ENCODE results near the gene KIAA1755. TPM values are rescaled to one million over a fixed set of nuclear protein-coding genes. Genes with fewer than 3 reads are reported as not detected.

Gene KIAA1755
- polyA plus RNA-seq, 1 of the 3 experiments (the other 2 are of a cell fraction): 0.54 TPM

DNA sequence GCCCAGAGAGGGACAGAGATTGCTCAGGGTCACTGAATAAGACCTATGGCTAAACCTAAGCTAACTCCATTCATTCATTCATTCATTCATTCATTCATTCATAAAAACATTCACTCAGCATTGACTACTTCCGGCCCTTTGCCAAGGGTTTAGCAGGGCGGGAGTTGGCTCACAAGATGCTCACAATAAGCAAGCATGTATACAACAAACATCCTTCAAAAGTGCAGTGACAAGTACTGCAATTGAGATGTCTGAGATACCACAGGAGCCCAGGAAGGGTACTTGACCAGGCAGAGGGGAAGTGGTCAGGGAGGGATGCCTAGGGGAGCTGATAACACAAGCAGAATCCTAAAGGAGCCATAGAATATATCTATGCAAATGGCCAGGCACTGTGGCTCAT lies 18.2 kb upstream of the KIAA1755 start:
- Histone ChIP-seq H2AFZ (ENCODE audit: low read depth) (no peak overlapping the region), H3K9me2 (no peaks in the 10 kb centered on the region), H3K79me2 (ENCODE audit: insufficient read depth) (no peaks in the 10 kb centered on the region), H3F3A (replicated peaks; ENCODE audit: insufficient read depth) (peaks cover 29% of the 10 kb centered on the region), H3K27ac (ENCODE audit: low read depth in 2 of 2, low read length in 1 of 2) (no peak overlapping the region), H3K4me3 (ENCODE audit: low read depth in 2 of 2, low read length in 1 of 2) (no peak overlapping the region), H4K20me1 (ENCODE audit: insufficient read depth) (no peaks in the 10 kb centered on the region), H3K36me3 (replicated peaks in 1 of 2; ENCODE audit: control insufficient read depth in 1 of 2, insufficient read depth in 2 of 2, low read length in 1 of 2) (no peaks in the 10 kb centered on the region), H3K9me3 (no peaks in the 10 kb centered on the region), H3K4me2 (no peak overlapping the region), H3K9ac (no peak overlapping the region), H3K4me1 (ENCODE audit: control insufficient read depth in 1 of 2, insufficient read depth in 2 of 2, low read depth in 1 of 2, low read length in 1 of 2) (peaks cover 0 to 2% of the 10 kb centered on the region in 2 experiments; a peak in 1 of 4 replicates), H3K27me3 (ENCODE audit: insufficient read depth) (no peaks in the 10 kb centered on the region)
- ChIA-PET CTCF (no interaction called here), POLR2A (no interaction called here)
- TF ChIP-seq USF2 (IDR thresholded peaks at IDR 0.05; ENCODE audit: borderline replicate concordance, low read depth, low read length) (no peak), MXI1 (IDR thresholded peaks at IDR 0.05; ENCODE audit: low read depth, low read length) (no peak), NRF1 (IDR thresholded peaks at IDR 0.05; ENCODE audit: low read depth, low read length) (no peak), MAX (IDR thresholded peaks at IDR 0.05; ENCODE audit: low read depth) (no peak), GABPA (IDR thresholded peaks at IDR 0.05; ENCODE audit: low read depth) (no peak), TAF1 (IDR thresholded peaks at IDR 0.05; ENCODE audit: borderline replicate concordance, low read depth, low read length) (no peak), MEF2A (IDR thresholded peaks at IDR 0.05; ENCODE audit: borderline replicate concordance, low read depth) (no peak), EP300 (IDR thresholded peaks at IDR 0.05; ENCODE audit: borderline replicate concordance in 1 of 2, low read depth in 1 of 2, low read length in 1 of 2) (no peak), PBX3 (IDR thresholded peaks at IDR 0.05) (no peak), FOXJ3 (CRISPR knock-in tag; IDR thresholded peaks at IDR 0.05) (no peak), RAD21 (IDR thresholded peaks at IDR 0.05; ENCODE audit: low read length) (no peak), ELF1 (IDR thresholded peaks at IDR 0.05) (no peak), FOXM1 (IDR thresholded peaks at IDR 0.05; ENCODE audit: low read depth) (no peak), JUND (IDR thresholded peaks at IDR 0.05) (no peak), GATA2 (CRISPR knock-in tag; IDR thresholded peaks at IDR 0.05) (no peak)
- WGBS (ENCODE audit: low lambda C conversion rate): 93% methylated on average over 2 of the region's 2 CpGs
- DNase-seq: no peak

DNA sequence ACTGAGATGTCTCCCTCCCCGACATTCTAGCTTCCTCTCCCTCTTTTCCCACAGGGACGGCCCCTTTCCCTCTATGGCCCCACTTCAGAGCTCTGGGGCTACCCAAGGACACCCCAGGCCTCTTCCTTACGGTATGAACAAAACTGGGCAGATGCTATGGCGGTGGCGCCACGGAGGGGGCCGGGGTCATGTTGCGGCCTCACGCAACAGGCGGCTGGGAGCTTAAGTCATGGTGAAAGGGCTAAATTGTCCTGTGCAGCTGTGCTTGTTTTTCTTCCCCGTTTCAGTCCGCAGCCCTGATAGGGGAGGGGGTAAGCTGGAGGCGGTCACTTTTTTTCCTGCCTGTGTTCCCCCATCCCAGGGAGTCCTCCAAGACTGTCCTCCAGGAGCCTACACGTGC lies 17.6 kb upstream of the KIAA1755 start:
- CTCF ChIA-PET: interaction anchor here (1.4 kb wide), 1 partner anchor 49 kb away, joined by 3 read pairs; no protein-coding TSS in a partner anchor
- 90% methylated on average over 14 of the region's 14 CpGs for WGBS (ENCODE audit: low lambda C conversion rate)
- H3K9ac ChIP-seq: no peak overlapping the region
- no peak for TF ChIP-seq CHD2 (IDR thresholded peaks at IDR 0.05; ENCODE audit: low read length, partially characterized antibody)
- no peak for TF ChIP-seq GATA2 (CRISPR knock-in tag; IDR thresholded peaks at IDR 0.05)
- TF ChIP-seq RFX5 (IDR thresholded peaks at IDR 0.05; ENCODE audit: low read length): no peak
- TF ChIP-seq, protein P1, sequence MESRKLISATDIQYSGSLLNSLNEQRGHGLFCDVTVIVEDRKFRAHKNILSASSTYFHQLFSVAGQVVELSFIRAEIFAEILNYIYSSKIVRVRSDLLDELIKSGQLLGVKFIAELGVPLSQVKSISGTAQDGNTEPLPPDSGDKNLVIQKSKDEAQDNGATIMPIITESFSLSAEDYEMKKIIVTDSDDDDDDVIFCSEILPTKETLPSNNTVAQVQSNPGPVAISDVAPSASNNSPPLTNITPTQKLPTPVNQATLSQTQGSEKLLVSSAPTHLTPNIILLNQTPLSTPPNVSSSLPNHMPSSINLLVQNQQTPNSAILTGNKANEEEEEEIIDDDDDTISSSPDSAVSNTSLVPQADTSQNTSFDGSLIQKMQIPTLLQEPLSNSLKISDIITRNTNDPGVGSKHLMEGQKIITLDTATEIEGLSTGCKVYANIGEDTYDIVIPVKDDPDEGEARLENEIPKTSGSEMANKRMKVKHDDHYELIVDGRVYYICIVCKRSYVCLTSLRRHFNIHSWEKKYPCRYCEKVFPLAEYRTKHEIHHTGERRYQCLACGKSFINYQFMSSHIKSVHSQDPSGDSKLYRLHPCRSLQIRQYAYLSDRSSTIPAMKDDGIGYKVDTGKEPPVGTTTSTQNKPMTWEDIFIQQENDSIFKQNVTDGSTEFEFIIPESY (IDR thresholded peaks at IDR 0.05; ENCODE audit: borderline replicate concordance, low read depth): no peak
- TF ChIP-seq RAD21 (IDR thresholded peaks at IDR 0.05; ENCODE audit: low read length): no peak
- TF ChIP-seq JUND (IDR thresholded peaks at IDR 0.05): no peak
- no peak for TF ChIP-seq RCOR1 (IDR thresholded peaks at IDR 0.05; ENCODE audit: low read length)
- no peak for TF ChIP-seq TCF12 (IDR thresholded peaks at IDR 0.05)
- no peak for TF ChIP-seq NFIC (IDR thresholded peaks at IDR 0.05; ENCODE audit: borderline replicate concordance)
- TF ChIP-seq GABPA (IDR thresholded peaks at IDR 0.05; ENCODE audit: low read depth): no peak
- TF ChIP-seq FOSL2 (IDR thresholded peaks at IDR 0.05; ENCODE audit: borderline replicate concordance, low read depth): no peak
- TF ChIP-seq FOXM1 (IDR thresholded peaks at IDR 0.05; ENCODE audit: low read depth): no peak
- TF ChIP-seq TAF1 (IDR thresholded peaks at IDR 0.05; ENCODE audit: borderline replicate concordance, low read depth, low read length): no peak
- TF ChIP-seq NRF1 (IDR thresholded peaks at IDR 0.05; ENCODE audit: low read depth, low read length): no peak
- TF ChIP-seq SMC3 (IDR thresholded peaks at IDR 0.05; ENCODE audit: low read depth, low read length): no peak
- TF ChIP-seq EZH2phosphoT487 (IDR thresholded peaks at IDR 0.05; ENCODE audit: borderline replicate concordance, low read depth): no peak
- TF ChIP-seq MEF2A (IDR thresholded peaks at IDR 0.05; ENCODE audit: borderline replicate concordance, low read depth): no peak

More for the DNA sequence above, 17.6 kb upstream of the KIAA1755 start:
- Histone ChIP-seq H4K20me1 (ENCODE audit: insufficient read depth) (no peaks in the 10 kb centered on the region), H2AFZ (ENCODE audit: low read depth) (no peak overlapping the region), H3K4me3 (ENCODE audit: low read depth in 2 of 2, low read length in 1 of 2) (no peak overlapping the region), H3K4me2 (no peak overlapping the region), H3K4me1 (ENCODE audit: control insufficient read depth in 1 of 2, insufficient read depth in 2 of 2, low read depth in 1 of 2, low read length in 1 of 2) (peaks cover 0 to 5% of the 10 kb centered on the region in 2 experiments; a peak in 1 of 4 replicates), H3K27ac (ENCODE audit: low read depth in 2 of 2, low read length in 1 of 2) (no peak overlapping the region), H3K27me3 (ENCODE audit: insufficient read depth) (no peaks in the 10 kb centered on the region), H3K9me2 (no peaks in the 10 kb centered on the region), H3K36me3 (replicated peaks in 1 of 2; ENCODE audit: control insufficient read depth in 1 of 2, insufficient read depth in 2 of 2, low read length in 1 of 2) (no peaks in the 10 kb centered on the region), H3F3A (replicated peaks; ENCODE audit: insufficient read depth) (peaks cover 35% of the 10 kb centered on the region), H3K9me3 (no peaks in the 10 kb centered on the region), H3K79me2 (ENCODE audit: insufficient read depth) (no peaks in the 10 kb centered on the region)
- DNase-seq: no peak
- POLR2A ChIA-PET: no interaction called here

Measured in SK-N-SH (cell line).